Naive thymus-derived CD4-positive, alpha-beta T cell (primary cell): Measurements from ENCODE around the gene PLAU. TPM values are rescaled to one million over a fixed set of nuclear protein-coding genes. Genes with fewer than 3 reads are reported as not detected.
A peak's percentile ranks its signal among the peaks of the same experiment; 100 is the strongest.
"Not testable (repeated sequence)": the region's sequence is repeated elsewhere in the genome, so short reads cannot be mapped to it uniquely, and the experiment has no call there.

ENCODE experiments used
- ATAC-seq: fragments of 150-1000 bp; cut with Tn5 transposase; 2 replicates; pipeline ENCODE4 v1.10.0; 2021; ENCODE audit warnings: mild to moderate bottlenecking, moderate library complexity
- CTCF ChIA-PET: fragments of 350-600 bp; sonication (Branson Sonifier 250); formaldehyde crosslinking; loops from one replicate; lab custom pipeline; 2021; ENCODE audit warnings: antibody characterized with exemption; lab: Charles Lee
- POLR2A ChIA-PET: fragments of 350-600 bp; sonication (Branson Sonifier 250); formaldehyde crosslinking; loops from one replicate; lab custom pipeline; 2021; ENCODE audit warnings: antibody characterized with exemption, inconsistent platforms; lab: Charles Lee
- DNase-seq, 9 donors: peaks; one replicate each; pipeline versions ENCODE4 v3.0.0 to v3.0.0-alpha.2; 2020 to 2022; ENCODE audit warnings: mixed read lengths in 1 of 9
- H3K27ac ChIP-seq: one replicate; pipeline ENCODE4 v1.7.0; 2013; ENCODE audit warnings: mild to moderate bottlenecking, low read depth, low read length, moderate library complexity
- H3K27me3 ChIP-seq, 2 donors: one replicate each; pipeline ENCODE4 v1.7.0; 2013; ENCODE audit warnings: low read length in 2 of 2, mild to moderate bottlenecking in 2 of 2, moderate library complexity in 2 of 2; ENCODE audit not compliant: control insufficient read depth in 2 of 2, insufficient read depth in 2 of 2
- H3K36me3 ChIP-seq, 3 experiments: 1 replicate in 2 of 3; 2 replicates in 1 of 3; pipeline ENCODE4 v1.7.0; 2013; ENCODE audit warnings: low read length in 3 of 3, mild to moderate bottlenecking in 3 of 3, moderate library complexity in 1 of 3; ENCODE audit not compliant: insufficient read depth in 3 of 3, control insufficient read depth in 2 of 3
- H3K4me1 ChIP-seq, 2 donors: one replicate each; pipeline ENCODE4 v1.7.0; 2013; ENCODE audit warnings: low read length in 2 of 2, mild to moderate bottlenecking in 2 of 2, moderate library complexity in 1 of 2; ENCODE audit not compliant: control insufficient read depth in 2 of 2, insufficient read depth in 2 of 2
- H3K4me3 ChIP-seq: 2 replicates; pipeline ENCODE4 v1.7.0; 2013; ENCODE audit warnings: mild to moderate bottlenecking, low read length
- H3K9me3 ChIP-seq, 3 experiments: 1 replicate in 2 of 3; 2 replicates in 1 of 3; pipeline ENCODE4 v1.7.0; 2013; ENCODE audit warnings: low read length in 3 of 3; ENCODE audit not compliant: control insufficient read depth in 2 of 3
- H3K27ac Mint-ChIP-seq, 9 donors: one replicate each; pipeline ENCODE4 v1.8.0; 2020 to 2022; ENCODE audit warnings: mixed read lengths in 9 of 9, mild to moderate bottlenecking in 8 of 9, moderate library complexity in 5 of 9, inconsistent platforms in 2 of 9
- H3K27me3 Mint-ChIP-seq, 5 donors: one replicate each; pipeline ENCODE4 v1.8.0; 2021 to 2022; ENCODE audit warnings: mixed read lengths in 5 of 5, mild to moderate bottlenecking in 1 of 5
- H3K36me3 Mint-ChIP-seq, 5 donors: one replicate each; pipeline ENCODE4 v1.8.0; 2020 to 2022; ENCODE audit warnings: mixed read lengths in 5 of 5, mild to moderate bottlenecking in 3 of 5, inconsistent platforms in 1 of 5
- H3K4me1 Mint-ChIP-seq, 7 donors: one replicate each; pipeline ENCODE4 v1.8.0; 2020 to 2022; ENCODE audit warnings: mixed read lengths in 7 of 7, mild to moderate bottlenecking in 3 of 7, inconsistent platforms in 1 of 7
- H3K4me3 Mint-ChIP-seq, 10 donors: one replicate each; pipeline ENCODE4 v1.8.0; 2020 to 2022; ENCODE audit warnings: mild to moderate bottlenecking in 10 of 10, mixed read lengths in 10 of 10, moderate library complexity in 6 of 10, inconsistent platforms in 2 of 10
- H3K9me3 Mint-ChIP-seq, 11 donors: one replicate each; pipeline ENCODE4 v1.8.0; 2020 to 2022; ENCODE audit warnings: mixed read lengths in 11 of 11, mild to moderate bottlenecking in 4 of 11, inconsistent platforms in 1 of 11, moderate library complexity in 1 of 11
- intact Hi-C, 2 donors: fragments of 100-400 bp; cut with micrococcal nuclease; formaldehyde crosslinking; loops; one replicate each; pipeline ENCODE4 v1.15.1; 2023
- polyA plus RNA-seq, 2 donors: library from polyadenylated mRNA; unstranded; fragments of 300-500 nt; fragmentation: Illumina TruSeq; gene quantifications; one replicate each; pipeline ENCODE4 v1.2.3, GENCODE V29; 2021
- total RNA-seq, 6 experiments: library from RNA in 5 of 6; stranded (reverse) in 5 of 6; gene quantifications; 1 replicate in 5 of 6; 2 replicates in 1 of 6; pipeline ENCODE4 v1.2.3 and lab custom pipeline; 2021 to 2026

PLAU gene
- total and polyA plus RNA-seq, 7 experiments from 2014 or later: 0.42 to 0.97 (median 0.78) TPM; not detected in 2

GRCh38 chr10:73923935-73924598 is 13.1 kb downstream of the PLAU start:
- no peaks in the 10 kb centered on the region for H3K9me3 ChIP-seq
- DNase-seq (no peak), ATAC-seq (no peak)
- H3K27ac ChIP-seq: no peak overlapping the region
- H3K4me3 ChIP-seq: no peak overlapping the region
- Mint-ChIP-seq H3K27ac (peak overlapping the region in 1 of 9 donors; percentile 67), H3K4me1 (peaks cover 33 to 45% (median 38%) of the 10 kb centered on the region in 7 donors), H3K4me3 (peak overlapping the region in 2 of 10 donors; percentile 6 to 11), H3K9me3 (peaks cover 0 to 6% (median 0%) of the 10 kb centered on the region in 11 donors), H3K36me3 (peaks cover 0 to 5% (median 2%) of the 10 kb centered on the region in 5 donors), H3K27me3 (peaks cover 25 to 64% (median 35%) of the 10 kb centered on the region in 5 donors)
- ChIA-PET POLR2A (interaction anchor here (0.9 kb wide), 1 partner anchor 17 kb away, joined by 3 read pairs; no protein-coding TSS in a partner anchor), CTCF (interaction anchor here (0.7 to 1.2 kb wide), 3 partner anchors 16 to 44 kb away, joined by 3 to 4 read pairs (median 3); no protein-coding TSS in a partner anchor)
- peaks cover 0 to 5% of the 10 kb centered on the region in 2 donors for H3K27me3 ChIP-seq
- intact Hi-C loops: no loop called here
- H3K36me3 ChIP-seq: no peaks in the 10 kb centered on the region
- peaks cover 12 to 25% of the 10 kb centered on the region in 2 donors for H3K4me1 ChIP-seq

- Histone ChIP-seq H3K36me3 (no peaks in the 10 kb centered on the region), H3K27ac (no peak overlapping the region), H3K9me3 (no peaks in the 10 kb centered on the region), H3K4me3 (no peak overlapping the region), H3K27me3 (peaks cover 0 to 5% of the 10 kb centered on the region in 2 donors), H3K4me1 (peaks cover 12 to 23% of the 10 kb centered on the region in 2 donors)
- intact Hi-C loops: no loop called here
- Mint-ChIP-seq H3K4me1 (peaks cover 31 to 42% (median 35%) of the 10 kb centered on the region in 7 donors), H3K27ac (peak overlapping the region in 2 of 9 donors; percentile 66 to 67), H3K4me3 (no peak overlapping the region), H3K36me3 (peaks cover 0 to 5% (median 2%) of the 10 kb centered on the region in 5 donors), H3K9me3 (peaks cover 0 to 6% (median 0%) of the 10 kb centered on the region in 11 donors), H3K27me3 (peaks cover 29 to 65% (median 40%) of the 10 kb centered on the region in 5 donors)
- ATAC-seq: no peak
- POLR2A ChIA-PET: no interaction called here
- CTCF ChIA-PET: interaction anchor here (1.0 to 1.2 kb wide), 2 partner anchors 16 to 39 kb away, joined by 3 to 4 read pairs; no protein-coding TSS in a partner anchor
- DNase-seq: no peak
Observed at GRCh38 chr10:73924935-73925334, 14.0 kb downstream of the PLAU start.

GRCh38 chr10:73925539-73925938 is 14.6 kb downstream of the PLAU start:
- Mint-ChIP-seq H3K36me3 (peaks cover 0 to 5% (median 2%) of the 10 kb centered on the region in 5 donors), H3K9me3 (peaks cover 0 to 6% (median 0%) of the 10 kb centered on the region in 11 donors), H3K4me3 (peak overlapping the region in 1 of 10 donors; percentile 1), H3K27ac (no peak overlapping the region), H3K4me1 (peaks cover 27 to 36% (median 31%) of the 10 kb centered on the region in 7 donors), H3K27me3 (peaks cover 29 to 61% (median 40%) of the 10 kb centered on the region in 5 donors)
- H3K27ac ChIP-seq: no peak overlapping the region
- H3K27me3 ChIP-seq: peaks cover 0 to 5% of the 10 kb centered on the region in 2 donors
- no peaks in the 10 kb centered on the region for H3K9me3 ChIP-seq
- H3K4me1 ChIP-seq: peaks cover 12 to 19% of the 10 kb centered on the region in 2 donors
- POLR2A ChIA-PET: no interaction called here
- intact Hi-C loops: no loop called here
- DNase-seq: no peak
- no peaks in the 10 kb centered on the region for H3K36me3 ChIP-seq
- CTCF ChIA-PET: interaction anchor here (1.1 kb wide), 1 partner anchor 15 kb away, joined by 3 read pairs; no protein-coding TSS in a partner anchor
- no peak for ATAC-seq
- H3K4me3 ChIP-seq: no peak overlapping the region

DNA sequence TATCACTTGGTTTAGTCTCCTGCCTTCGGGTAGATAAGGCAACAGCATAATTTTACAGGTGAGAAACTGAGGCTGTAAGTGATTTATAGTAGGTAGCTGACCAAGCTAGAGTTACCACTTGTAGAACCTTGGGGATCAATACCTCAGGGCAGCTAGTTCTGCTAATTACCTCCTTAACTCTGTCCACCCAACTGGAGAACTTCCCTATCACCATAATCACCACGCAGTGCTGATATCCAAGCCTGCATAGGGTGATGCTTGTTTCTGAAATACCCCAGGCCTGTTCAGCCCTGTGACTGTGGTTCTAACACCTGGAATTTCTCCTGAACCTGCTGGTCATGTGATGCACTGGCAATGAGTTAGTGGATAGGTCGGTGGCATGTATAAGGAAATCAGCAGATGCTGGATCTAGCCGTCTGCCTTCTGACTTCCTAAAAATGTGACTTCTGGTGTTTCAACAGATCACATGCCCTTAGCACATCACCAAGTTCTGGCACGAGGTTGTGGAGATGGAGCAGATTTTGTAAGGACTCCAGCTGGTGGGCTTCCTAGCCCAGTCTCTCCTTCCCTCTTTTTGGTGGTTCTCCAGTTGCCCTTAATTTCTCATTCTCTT is 15.3 kb downstream of the PLAU start:
- no peak for DNase-seq
- POLR2A ChIA-PET: no interaction called here
- peaks cover 0 to 5% (median 2%) of the 10 kb centered on the region in 5 donors for H3K36me3 Mint-ChIP-seq
- CTCF ChIA-PET: interaction anchor here (1.1 kb wide), 1 partner anchor 14 kb away, joined by 3 read pairs; no protein-coding TSS in a partner anchor
- no peaks in the 10 kb centered on the region for H3K9me3 ChIP-seq
- peaks cover 0 to 5% of the 10 kb centered on the region in 2 donors for H3K27me3 ChIP-seq
- H3K27ac ChIP-seq: no peak overlapping the region
- H3K4me3 ChIP-seq: no peak overlapping the region
- peak; percentile 71 for ATAC-seq
- H3K4me3 Mint-ChIP-seq: no peak overlapping the region
- H3K36me3 ChIP-seq: no peaks in the 10 kb centered on the region
- H3K27ac Mint-ChIP-seq: no peak overlapping the region
- intact Hi-C loops: no loop called here
- H3K27me3 Mint-ChIP-seq: peaks cover 29 to 61% (median 40%) of the 10 kb centered on the region in 5 donors
- H3K9me3 Mint-ChIP-seq: peaks cover 0 to 6% (median 0%) of the 10 kb centered on the region in 11 donors
- peaks cover 12 to 13% of the 10 kb centered on the region in 2 donors for H3K4me1 ChIP-seq
- H3K4me1 Mint-ChIP-seq: peaks cover 23 to 32% (median 29%) of the 10 kb centered on the region in 7 donors

GRCh38 chr10:73930630-73931327 is 19.8 kb downstream of the PLAU start:
- H3K9me3 ChIP-seq, H3K9me3 Mint-ChIP-seq, H3K27me3 ChIP-seq, H3K4me1 ChIP-seq, H3K36me3 Mint-ChIP-seq, H3K4me3 Mint-ChIP-seq, H3K27ac ChIP-seq, H3K36me3 ChIP-seq, H3K4me3 ChIP-seq, DNase-seq, intact Hi-C loops, ATAC-seq: not testable (repeated sequence)
- POLR2A ChIA-PET: interaction anchor here (0.6 to 0.7 kb wide), 2 partner anchors 25 to 72 kb away, joined by 3 to 4 read pairs; no protein-coding TSS in a partner anchor
- peak overlapping the region in 1 of 9 donors; percentile 6 for H3K27ac Mint-ChIP-seq
- CTCF ChIA-PET: interaction anchor here (3.5 kb wide), 1 partner anchor 44 kb away, joined by 11 read pairs; no protein-coding TSS in a partner anchor
- peaks cover 7 to 22% (median 11%) of the 10 kb centered on the region in 7 donors for H3K4me1 Mint-ChIP-seq
- peaks cover 10 to 30% (median 18%) of the 10 kb centered on the region in 5 donors for H3K27me3 Mint-ChIP-seq
